PC-9 (cell line): ENCODE results near the gene UBE2O.

ENCODE experiments used
- EZH2 ChIP-seq: fragments of 200-600 bp; sonication (generic); IDR thresholded peaks from 2 replicates; pipeline ENCODE4 v1.8.0; 2017; ENCODE audit warnings: antibody characterized with exemption, low read depth
- TF ChIP-seq, protein P1 (sequence below): fragments of 200-600 bp; sonication (generic); conservative IDR thresholded peaks from 2 replicates; pipeline ENCODE4 v1.6.1; 2017; ENCODE audit warnings: mixed run types, antibody characterized with exemption, mild to moderate bottlenecking, moderate library complexity

DNA sequence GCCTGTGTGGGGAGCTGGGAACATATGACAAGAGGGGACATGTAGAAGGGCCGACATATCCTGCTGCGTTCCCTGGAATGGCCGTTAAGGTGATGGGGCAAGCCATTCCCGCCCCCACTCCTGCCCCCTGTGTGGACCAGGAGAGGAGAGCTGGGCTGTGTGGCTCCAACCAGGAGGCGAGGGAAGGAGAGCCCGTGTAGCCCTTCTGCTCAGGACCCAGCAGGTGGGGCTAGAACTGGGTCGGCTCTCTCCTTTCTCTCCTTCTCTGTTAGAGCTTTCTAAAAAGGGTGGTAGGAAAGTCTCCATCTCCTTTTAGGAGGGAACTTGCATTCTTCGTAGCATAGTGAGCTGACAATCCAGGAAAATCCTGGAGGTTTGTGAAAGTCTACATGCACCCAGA, 55.8 kb downstream of the UBE2O start:
- TF ChIP-seq, protein P1, sequence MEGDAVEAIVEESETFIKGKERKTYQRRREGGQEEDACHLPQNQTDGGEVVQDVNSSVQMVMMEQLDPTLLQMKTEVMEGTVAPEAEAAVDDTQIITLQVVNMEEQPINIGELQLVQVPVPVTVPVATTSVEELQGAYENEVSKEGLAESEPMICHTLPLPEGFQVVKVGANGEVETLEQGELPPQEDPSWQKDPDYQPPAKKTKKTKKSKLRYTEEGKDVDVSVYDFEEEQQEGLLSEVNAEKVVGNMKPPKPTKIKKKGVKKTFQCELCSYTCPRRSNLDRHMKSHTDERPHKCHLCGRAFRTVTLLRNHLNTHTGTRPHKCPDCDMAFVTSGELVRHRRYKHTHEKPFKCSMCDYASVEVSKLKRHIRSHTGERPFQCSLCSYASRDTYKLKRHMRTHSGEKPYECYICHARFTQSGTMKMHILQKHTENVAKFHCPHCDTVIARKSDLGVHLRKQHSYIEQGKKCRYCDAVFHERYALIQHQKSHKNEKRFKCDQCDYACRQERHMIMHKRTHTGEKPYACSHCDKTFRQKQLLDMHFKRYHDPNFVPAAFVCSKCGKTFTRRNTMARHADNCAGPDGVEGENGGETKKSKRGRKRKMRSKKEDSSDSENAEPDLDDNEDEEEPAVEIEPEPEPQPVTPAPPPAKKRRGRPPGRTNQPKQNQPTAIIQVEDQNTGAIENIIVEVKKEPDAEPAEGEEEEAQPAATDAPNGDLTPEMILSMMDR: no peak
- TF ChIP-seq EZH2: no peak
